ENCODE data around the gene CD22.

- TF ChIP-seq CEBPB (IDR thresholded peaks at IDR 0.05; ENCODE audit: low read depth, low read length) = no peak
- TF ChIP-seq, protein P1, sequence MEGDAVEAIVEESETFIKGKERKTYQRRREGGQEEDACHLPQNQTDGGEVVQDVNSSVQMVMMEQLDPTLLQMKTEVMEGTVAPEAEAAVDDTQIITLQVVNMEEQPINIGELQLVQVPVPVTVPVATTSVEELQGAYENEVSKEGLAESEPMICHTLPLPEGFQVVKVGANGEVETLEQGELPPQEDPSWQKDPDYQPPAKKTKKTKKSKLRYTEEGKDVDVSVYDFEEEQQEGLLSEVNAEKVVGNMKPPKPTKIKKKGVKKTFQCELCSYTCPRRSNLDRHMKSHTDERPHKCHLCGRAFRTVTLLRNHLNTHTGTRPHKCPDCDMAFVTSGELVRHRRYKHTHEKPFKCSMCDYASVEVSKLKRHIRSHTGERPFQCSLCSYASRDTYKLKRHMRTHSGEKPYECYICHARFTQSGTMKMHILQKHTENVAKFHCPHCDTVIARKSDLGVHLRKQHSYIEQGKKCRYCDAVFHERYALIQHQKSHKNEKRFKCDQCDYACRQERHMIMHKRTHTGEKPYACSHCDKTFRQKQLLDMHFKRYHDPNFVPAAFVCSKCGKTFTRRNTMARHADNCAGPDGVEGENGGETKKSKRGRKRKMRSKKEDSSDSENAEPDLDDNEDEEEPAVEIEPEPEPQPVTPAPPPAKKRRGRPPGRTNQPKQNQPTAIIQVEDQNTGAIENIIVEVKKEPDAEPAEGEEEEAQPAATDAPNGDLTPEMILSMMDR (conservative IDR thresholded peaks at IDR 0.05; ENCODE audit: low read depth, low read length) = no peak
- no peak for TF ChIP-seq RFX5 (IDR thresholded peaks at IDR 0.05; ENCODE audit: low read depth, low read length)
- no peak for TF ChIP-seq ELK1 (IDR thresholded peaks at IDR 0.05; ENCODE audit: borderline replicate concordance, low read depth, low read length)
- TF ChIP-seq POLR2A (IDR thresholded peaks at IDR 0.05; ENCODE audit: low read depth, low read length) = no peak
- TF ChIP-seq MAFK (IDR thresholded peaks at IDR 0.05; ENCODE audit: low read depth, low read length) = 0 out of 2 replicates have a peak, but pooled peaks have one; percentile 7
- no peak for TF ChIP-seq RAD21 (IDR thresholded peaks at IDR 0.05; ENCODE audit: low read length)
- TF ChIP-seq CHD1 (IDR thresholded peaks at IDR 0.05; ENCODE audit: low read depth, low read length) = no peak
- TF ChIP-seq SMC3 (IDR thresholded peaks at IDR 0.05; ENCODE audit: low read depth, low read length) = no peak
- no peak for TF ChIP-seq MXI1 (IDR thresholded peaks at IDR 0.05; ENCODE audit: borderline replicate concordance, low read depth, low read length)
- TF ChIP-seq, protein P2, sequence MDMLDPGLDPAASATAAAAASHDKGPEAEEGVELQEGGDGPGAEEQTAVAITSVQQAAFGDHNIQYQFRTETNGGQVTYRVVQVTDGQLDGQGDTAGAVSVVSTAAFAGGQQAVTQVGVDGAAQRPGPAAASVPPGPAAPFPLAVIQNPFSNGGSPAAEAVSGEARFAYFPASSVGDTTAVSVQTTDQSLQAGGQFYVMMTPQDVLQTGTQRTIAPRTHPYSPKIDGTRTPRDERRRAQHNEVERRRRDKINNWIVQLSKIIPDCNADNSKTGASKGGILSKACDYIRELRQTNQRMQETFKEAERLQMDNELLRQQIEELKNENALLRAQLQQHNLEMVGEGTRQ (IDR thresholded peaks at IDR 0.05; ENCODE audit: low read depth, low read length) = no peak
- no peak for TF ChIP-seq FOS (IDR thresholded peaks at IDR 0.05; ENCODE audit: low read depth, low read length)
- no peak for TF ChIP-seq BHLHE40 (IDR thresholded peaks at IDR 0.05; ENCODE audit: low read depth, low read length)
Measured at GRCh38 chr19:35314031-35314430, 15.0 kb upstream of the CD22 start.

Measured in IMR-90 (cell line).